A549 (cell line): Measurements from ENCODE around the gene SMC5. TPM values are rescaled to one million over a fixed set of nuclear protein-coding genes. Genes with fewer than 3 reads are reported as not detected.

ENCODE experiments used
- ATAC-seq, 2 experiments: fragments of 200-7000 bp in 1 of 2; fragments of >200 bp in 1 of 2; cut with Nextera tagmentation in 1 of 2; cut with Tn5 transposase in 1 of 2; 3 replicates each; pipeline versions ENCODE4 v1.8.0 to v1.9.1; 2018 to 2020; ENCODE audit warnings: mild to moderate bottlenecking in 1 of 2, moderate library complexity in 1 of 2
- CTCF ChIA-PET: fragments of 300-600 bp; sonication (Branson Sonifier 250); formaldehyde crosslinking; extraction: SDS; loops from one replicate; lab custom pipeline; 2021; ENCODE audit warnings: antibody characterized with exemption, inconsistent platforms; lab: Yijun Ruan, JAX
- POLR2A ChIA-PET: fragments of 350-600 bp; formaldehyde crosslinking; extraction: SDS; loops from one replicate; lab custom pipeline; 2021; ENCODE audit warnings: antibody characterized with exemption, inconsistent platforms; lab: Yijun Ruan, JAX
- DNase-seq, 2 experiments: peaks; one replicate each; pipeline versions ENCODE4 v3.0.0 to v3.0.0-alpha.2; 2011 to 2016; ENCODE audit warnings: low read depth in 1 of 2, low spot score in 1 of 2
- FAIRE-seq: peaks from 2 replicates; lab custom pipeline; 2011; peaks lifted over from hg19 to GRCh38; lab: Jason Lieb, UNC
- H3K27ac ChIP-seq, 2 experiments: fragments of >200 bp; sonication (Bioruptor Twin); formaldehyde crosslinking; 3 replicates each; pipeline ENCODE4 v1.5.1; 2016 to 2017
- H3K4me1 ChIP-seq: fragments of >200 bp; sonication (Bioruptor Twin); formaldehyde crosslinking; 3 replicates; pipeline ENCODE4 v1.6.1; 2016
- H3K4me2 ChIP-seq: fragments of >200 bp; sonication (Bioruptor Twin); formaldehyde crosslinking; 3 replicates; pipeline ENCODE4 v1.6.1; 2016
- H3K4me3 ChIP-seq: fragments of >200 bp; sonication (Bioruptor Twin); formaldehyde crosslinking; 3 replicates; pipeline ENCODE4 v1.5.1; 2016
- H3K9me3 ChIP-seq: fragments of >200 bp; sonication (Bioruptor Twin); formaldehyde crosslinking; 3 replicates; pipeline ENCODE4 v1.6.1; 2016
- CBX8 ChIP-seq: fragments of 200-600 bp; sonication (generic); IDR thresholded peaks from 2 replicates; pipeline ENCODE4 v1.6.1; 2016
- CEBPB ChIP-seq, 2 experiments: fragments of >200 bp in 1 of 2; sonication (Bioruptor Twin) in 1 of 2; formaldehyde crosslinking in 1 of 2; IDR thresholded peaks; 2 replicates each; pipeline ENCODE4 v1.6.1; 2012 to 2016
- CHD2 ChIP-seq: fragments of 150-350 bp; IDR thresholded peaks from 2 replicates; pipeline ENCODE4 v1.6.1; 2014; ENCODE audit warnings: low read length; ENCODE audit not compliant: partially characterized antibody
- CTCF ChIP-seq: fragments of >200 bp; sonication (Bioruptor Twin); formaldehyde crosslinking; IDR thresholded peaks from 3 replicates; pipeline ENCODE4 v1.5.1; 2016
- EHMT2 ChIP-seq: fragments of 200-600 bp; sonication (generic); IDR thresholded peaks from 2 replicates; pipeline ENCODE4 v1.6.1; 2016; ENCODE audit warnings: antibody characterized with exemption, low read depth, mild to moderate bottlenecking, moderate library complexity
- EP300 ChIP-seq, 2 experiments: fragments of >200 bp; sonication (Bioruptor Twin); formaldehyde crosslinking; IDR thresholded peaks; 2 replicates in 1 of 2; 3 replicates in 1 of 2; pipeline ENCODE4 v1.6.1; 2016 to 2017
- ESRRA ChIP-seq: fragments of 150-350 bp; IDR thresholded peaks from 2 replicates; pipeline ENCODE4 v1.6.1; 2014; ENCODE audit warnings: mild to moderate bottlenecking, low read length, borderline replicate concordance
- FOSB ChIP-seq: fragments of 250-450 bp; sonication (Bioruptor Pico); IDR thresholded peaks from 2 replicates; pipeline ENCODE4 v1.5.0; 2020; ENCODE audit warnings: mild to moderate bottlenecking, moderate library complexity
- FOSL2 ChIP-seq, 2 experiments: fragments of 450-650 bp in 1 of 2; fragments of >200 bp in 1 of 2; sonication (Bioruptor Twin) in 1 of 2; formaldehyde crosslinking; IDR thresholded peaks; 2 replicates each; pipeline versions ENCODE4 v1.5.0 to v1.6.1; 2016 to 2020; ENCODE audit warnings: mild to moderate bottlenecking in 1 of 2, moderate library complexity in 1 of 2
- HDAC2 ChIP-seq: fragments of 200-600 bp; sonication (generic); IDR thresholded peaks from 2 replicates; pipeline ENCODE4 v1.6.1; 2016
- HMGXB4 ChIP-seq: fragments of 250-450 bp; sonication (Bioruptor Pico); IDR thresholded peaks from 2 replicates; pipeline ENCODE4 v1.5.0; 2021; ENCODE audit warnings: mild to moderate bottlenecking, moderate library complexity, borderline replicate concordance
- HOXB13 ChIP-seq: fragments of 250-450 bp; sonication (Bioruptor Pico); IDR thresholded peaks from 2 replicates; pipeline ENCODE4 v1.5.0; 2020; ENCODE audit warnings: low read depth, mild to moderate bottlenecking, moderate library complexity
- HOXB5 ChIP-seq: fragments of 250-450 bp; sonication (Bioruptor Pico); IDR thresholded peaks from 2 replicates; pipeline ENCODE4 v1.5.0; 2020; ENCODE audit warnings: mild to moderate bottlenecking, moderate library complexity
- KDM1A ChIP-seq: fragments of 200-600 bp; sonication (generic); IDR thresholded peaks from 2 replicates; pipeline ENCODE4 v1.6.1; 2016; ENCODE audit warnings: low read depth, mild to moderate bottlenecking
- KDM5A ChIP-seq: fragments of 200-600 bp; sonication (generic); IDR thresholded peaks from 2 replicates; pipeline ENCODE4 v1.6.1; 2016; ENCODE audit warnings: antibody characterized with exemption, mild to moderate bottlenecking
- MAFK ChIP-seq: fragments of 450-650 bp; IDR thresholded peaks from 2 replicates; pipeline ENCODE4 v1.6.1; 2014; ENCODE audit not compliant: partially characterized antibody
- MAX ChIP-seq: IDR thresholded peaks from 2 replicates; pipeline ENCODE4 v1.6.1; 2012
- NR3C1 ChIP-seq: fragments of >200 bp; sonication (Bioruptor Twin); formaldehyde crosslinking; IDR thresholded peaks from 3 replicates; pipeline ENCODE4 v1.6.1; 2017
- PHF8 ChIP-seq: fragments of 200-600 bp; sonication (generic); IDR thresholded peaks from 2 replicates; pipeline ENCODE4 v1.6.1; 2016; ENCODE audit warnings: low read depth, mild to moderate bottlenecking, antibody characterized with exemption, moderate library complexity, borderline replicate concordance
- POLR2AphosphoS2 ChIP-seq: conservative IDR thresholded peaks from 2 replicates; pipeline ENCODE4 v1.6.1; 2012; ENCODE audit warnings: low read length, improper control_type of control experiment, inconsistent platforms
- RFX5 ChIP-seq: fragments of 450-650 bp; IDR thresholded peaks from 2 replicates; pipeline ENCODE4 v1.7.1; 2014; ENCODE audit warnings: antibody characterized with exemption, mild to moderate bottlenecking, moderate library complexity
- TFCP2L1 ChIP-seq: fragments of 250-450 bp; sonication (Bioruptor Pico); IDR thresholded peaks from 2 replicates; pipeline ENCODE4 v1.5.0; 2021; ENCODE audit warnings: mild to moderate bottlenecking
- TP53 ChIP-seq: fragments of 250-450 bp; sonication (Bioruptor Pico); IDR thresholded peaks from 2 replicates; pipeline ENCODE4 v1.5.0; 2021; ENCODE audit warnings: mild to moderate bottlenecking, moderate library complexity
- ZNF302 ChIP-seq: fragments of 250-450 bp; sonication (Bioruptor Pico); IDR thresholded peaks from 2 replicates; pipeline ENCODE4 v1.9.0; 2021; ENCODE audit warnings: inconsistent platforms, mild to moderate bottlenecking, moderate library complexity
- WGBS: methylation state at CpG from one replicate; pipeline ENCODE4 v1.1.6; 2017; ENCODE audit errors: missing lambda C conversion rate; 5-methylcytosine and 5-hydroxymethylcytosine counted together
- polyA plus RNA-seq, 4 experiments: library from polyadenylated mRNA; depleted of rRNA in 3 of 4; stranded (reverse); fragments of >200 nt; fragmentation: RNase III in 1 of 4; extraction: RNeasy Plus Mini Kit Qiagen cat#74134 plus additional on column Dnase treatment in 1 of 4; gene quantifications; 2 replicates in 3 of 4; 3 replicates in 1 of 4; pipeline ENCODE4 v1.2.3, GENCODE V29; 2011 to 2017

SMC5 gene
- polyA plus RNA-seq, 2 of the 4 experiments (the other 2 are of a cell fraction): 17.4 to 28.0 TPM

- ATAC-seq (no peak), DNase-seq (no peak), FAIRE-seq (no peak)
- Histone ChIP-seq H3K9me3 (no peaks in the 10 kb centered on the region), H3K4me3 (no peak overlapping the region), H3K4me2 (no peak overlapping the region), H3K4me1 (0 out of 3 replicates have a peak, but pooled peaks cover 7% of the 10 kb centered on the region), H3K27ac (no peak overlapping the region)
- 92% methylated on average over 4 of the region's 4 CpGs for WGBS
- ChIA-PET POLR2A (no interaction called here), CTCF (no interaction called here)
- TF ChIP-seq MAFK: no peak
- no peak for TF ChIP-seq TP53 (CRISPR knock-in tag)
- TF ChIP-seq HMGXB4 (CRISPR knock-in tag): no peak
- TF ChIP-seq HDAC2: no peak
- TF ChIP-seq HOXB13 (CRISPR knock-in tag): no peak
- no peak for TF ChIP-seq RFX5
- no peak for TF ChIP-seq EHMT2
- TF ChIP-seq TFCP2L1 (CRISPR knock-in tag): no peak
- no peak for TF ChIP-seq HOXB5
These were observed 2.5 kb downstream of the SMC5 start for GRCh38 chr9:70261131-70261870.

GRCh38 chr9:70262366-70262765 lies 3.6 kb downstream of the SMC5 start:
- no peak overlapping the region for H3K4me3 ChIP-seq
- TF ChIP-seq CTCF (no peak), EP300 (IDR thresholded peaks at IDR 0.05) (no peak), ZNF302 (CRISPR knock-in tag) (no peak), CHD2 (no peak), MAX (no peak), HMGXB4 (CRISPR knock-in tag) (no peak), FOSB (CRISPR knock-in tag) (no peak), HDAC2 (no peak)
- H3K4me1 ChIP-seq: 0 out of 3 replicates have a peak, but pooled peaks cover 7% of the 10 kb centered on the region
- ATAC-seq: no peak
- CTCF ChIA-PET: no interaction called here
- no peaks in the 10 kb centered on the region for H3K9me3 ChIP-seq
- no peak overlapping the region for H3K27ac ChIP-seq
- no peak for DNase-seq
- POLR2A ChIA-PET: no interaction called here
- H3K4me2 ChIP-seq: no peak overlapping the region
- 94% methylated on average over 2 of the region's 2 CpGs for WGBS
- no peak for FAIRE-seq

GRCh38 chr9:70262948-70263347 lies 4.2 kb downstream of the SMC5 start:
- H3K9me3 ChIP-seq: no peaks in the 10 kb centered on the region
- H3K4me2 ChIP-seq: no peak overlapping the region
- no peak overlapping the region for H3K27ac ChIP-seq
- 86% methylated on average over 6 of the region's 6 CpGs for WGBS
- 0 out of 3 replicates have a peak, but pooled peaks cover 7% of the 10 kb centered on the region for H3K4me1 ChIP-seq
- H3K4me3 ChIP-seq: no peak overlapping the region
- ATAC-seq (no peak), FAIRE-seq (no peak), DNase-seq (no peak)
- ChIA-PET POLR2A (no interaction called here), CTCF (interaction anchor here (0.6 to 0.8 kb wide), 2 partner anchors 313 to 340 kb away, joined by 3 to 5 read pairs; no protein-coding TSS in a partner anchor)
- no peak for TF ChIP-seq ZNF302 (CRISPR knock-in tag)
- TF ChIP-seq TFCP2L1 (CRISPR knock-in tag): no peak
- TF ChIP-seq CEBPB (IDR thresholded peaks at IDR 0.05): no peak
- no peak for TF ChIP-seq ESRRA
- no peak for TF ChIP-seq NR3C1
- no peak for TF ChIP-seq CBX8
- TF ChIP-seq PHF8: no peak
- TF ChIP-seq KDM5A: no peak
- TF ChIP-seq HMGXB4 (CRISPR knock-in tag): no peak
- TF ChIP-seq TP53 (CRISPR knock-in tag): no peak
- no peak for TF ChIP-seq KDM1A
- no peak for TF ChIP-seq EHMT2
- TF ChIP-seq POLR2AphosphoS2: no peak
- TF ChIP-seq FOSL2 (IDR thresholded peaks at IDR 0.05): no peak
- TF ChIP-seq FOSL2 (CRISPR knock-in tag; IDR thresholded peaks at IDR 0.05): no peak
